ENCODE data around the gene RPL13. TPM values are rescaled to one million over a fixed set of nuclear protein-coding genes. Genes with fewer than 3 reads are reported as not detected.

Gene RPL13
- total and polyA plus RNA-seq, 9 of the 15 experiments (the other 6 are each of a cell fraction or from before 2014, with no cell fraction given): 227 to 6,042 (median 1,633) TPM

DNA sequence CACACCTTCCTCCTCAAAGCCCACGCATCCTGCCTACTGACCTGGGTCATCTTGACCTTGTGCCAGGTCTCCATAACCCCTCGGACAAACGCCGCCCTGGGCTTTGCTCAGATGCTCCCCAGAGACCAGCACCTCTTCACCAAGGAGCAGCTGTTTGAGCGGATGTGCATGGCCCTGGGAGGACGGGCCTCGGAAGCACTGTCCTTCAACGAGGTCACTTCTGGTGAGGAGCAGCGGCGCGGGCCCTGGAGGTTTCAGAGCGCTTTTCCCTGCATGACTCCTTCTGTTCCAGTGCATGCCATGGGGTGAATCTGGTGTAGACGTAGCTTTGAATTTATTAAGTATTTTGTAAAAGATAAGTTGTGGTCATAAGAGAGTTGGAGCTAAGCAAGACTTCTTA lies 7.6 kb upstream of the RPL13 start:
- Histone ChIP-seq H2AFZ (ENCODE audit: low read depth, low read length) (no peak overlapping the region), H3K27ac (ENCODE audit: extremely low read depth, low read depth, low read length) (no peak overlapping the region), H3K4me3 (no peak overlapping the region), H4K20me1 (replicated peaks; ENCODE audit: control insufficient read depth, insufficient read depth, low read length) (no peaks in the 10 kb centered on the region; the same call in 1 of the 2 replicates), H3K9me1 (ENCODE audit: control insufficient read depth, insufficient read depth, low read length) (peaks cover 2% of the 10 kb centered on the region), H3K36me3 (ENCODE audit: control insufficient read depth, insufficient read depth, low read length) (peaks cover 88% of the 10 kb centered on the region; the same call in 2 of the 3 replicates), H3K9me3 (replicated peaks; ENCODE audit: control insufficient read depth, insufficient read depth, low read depth, low read length) (no peaks in the 10 kb centered on the region), H3K79me2 (ENCODE audit: control insufficient read depth, insufficient read depth, low read length) (no peaks in the 10 kb centered on the region), H3K4me2 (ENCODE audit: insufficient read depth, low read length) (no peak overlapping the region), H3K27me3 (ENCODE audit: control insufficient read depth in 2 of 2, insufficient read depth in 2 of 2, low read length in 2 of 2) (no peaks in the 10 kb centered on the region), H3K9ac (ENCODE audit: insufficient read depth in 1 of 2, low read depth in 2 of 2, low read length in 2 of 2) (peak overlapping the region in 1 of 2 experiments; percentile 41; a peak in 1 of 4 replicates), H3K4me1 (replicated peaks in 1 of 2; ENCODE audit: control insufficient read depth in 2 of 2, insufficient read depth in 2 of 2, low read length in 2 of 2) (peaks cover 3 to 18% of the 10 kb centered on the region in 2 experiments; a peak in 3 of 5 replicates)
- in situ Hi-C loops (cut with MboI): no loop called here
- no peak for FAIRE-seq
- intact Hi-C loops (cut with micrococcal nuclease): no loop called here
- no peak for ATAC-seq
- POLR2A ChIA-PET: interaction anchor here (1.8 kb wide), 1 partner anchor 9 kb away, joined by 7 read pairs; no protein-coding TSS in a partner anchor
- TF ChIP-seq PHF20 (IDR thresholded peaks at IDR 0.05; ENCODE audit: partially characterized antibody) (no peak), CEBPG (CRISPR knock-in tag; IDR thresholded peaks at IDR 0.05) (no peak), CEBPG (tag; conservative IDR thresholded peaks at IDR 0.05 in 1 of 2, IDR thresholded peaks at IDR 0.05 in 1 of 2) (no peak), ELF4 (CRISPR knock-in tag; IDR thresholded peaks at IDR 0.05) (no peak), ZNF431 (CRISPR knock-in tag; IDR thresholded peaks at IDR 0.05) (no peak)
- TF ChIP-seq, protein P1, sequence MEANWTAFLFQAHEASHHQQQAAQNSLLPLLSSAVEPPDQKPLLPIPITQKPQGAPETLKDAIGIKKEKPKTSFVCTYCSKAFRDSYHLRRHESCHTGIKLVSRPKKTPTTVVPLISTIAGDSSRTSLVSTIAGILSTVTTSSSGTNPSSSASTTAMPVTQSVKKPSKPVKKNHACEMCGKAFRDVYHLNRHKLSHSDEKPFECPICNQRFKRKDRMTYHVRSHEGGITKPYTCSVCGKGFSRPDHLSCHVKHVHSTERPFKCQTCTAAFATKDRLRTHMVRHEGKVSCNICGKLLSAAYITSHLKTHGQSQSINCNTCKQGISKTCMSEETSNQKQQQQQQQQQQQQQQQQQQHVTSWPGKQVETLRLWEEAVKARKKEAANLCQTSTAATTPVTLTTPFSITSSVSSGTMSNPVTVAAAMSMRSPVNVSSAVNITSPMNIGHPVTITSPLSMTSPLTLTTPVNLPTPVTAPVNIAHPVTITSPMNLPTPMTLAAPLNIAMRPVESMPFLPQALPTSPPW (CRISPR knock-in tag; IDR thresholded peaks at IDR 0.05): no peak
- DNase-seq (ENCODE audit: extremely low read depth in 1 of 4, low spot score in 3 of 4): no peak
- CTCF ChIA-PET (ENCODE audit: low intra/inter-chr PET ratio): no interaction called here
- 91% methylated on average over 13 of the region's 13 CpGs for WGBS (ENCODE audit: insufficient coverage, low coverage, missing lambda C conversion rate)
- BruUV-seq (replicated peaks): no TSS peak
